ENCODE data around the gene TMC3.

The TMC3 gene

GRCh38 chr15:81302701-81303109 is 71.3 kb downstream of the TMC3 start:
- H3K9me3 ChIP-seq (ENCODE audit: severe bottlenecking), result no peaks in the 10 kb centered on the region
- no peaks in the 10 kb centered on the region for H3K27me3 ChIP-seq (ENCODE audit: insufficient read depth, low read depth, severe bottlenecking)
- no peaks in the 10 kb centered on the region for H3K36me3 ChIP-seq
- H3K4me3 ChIP-seq (ENCODE audit: low read depth, low read length), result no peak overlapping the region
- no peak overlapping the region for H3K27ac ChIP-seq
- no peak for DNase-seq
- TF ChIP-seq CTCF (IDR thresholded peaks at IDR 0.05; ENCODE audit: low read depth, low read length), result no peak

- no peak overlapping the region for H3K27ac ChIP-seq
- no peaks in the 10 kb centered on the region for H3K9me3 ChIP-seq (ENCODE audit: severe bottlenecking)
- no peak overlapping the region for H3K4me3 ChIP-seq (ENCODE audit: low read depth, low read length)
- H3K36me3 ChIP-seq, result no peaks in the 10 kb centered on the region
- DNase-seq, result no peak
- TF ChIP-seq CTCF (IDR thresholded peaks at IDR 0.05; ENCODE audit: low read depth, low read length), result no peak
- no peaks in the 10 kb centered on the region for H3K27me3 ChIP-seq (ENCODE audit: insufficient read depth, low read depth, severe bottlenecking)
Observed at GRCh38 chr15:81301815-81302399, 72.1 kb downstream of the TMC3 start.

GRCh38 chr15:81301385-81301784 is 72.6 kb downstream of the TMC3 start:
- DNase-seq, result no peak
- H3K36me3 ChIP-seq, result no peaks in the 10 kb centered on the region
- no peak for TF ChIP-seq CTCF (IDR thresholded peaks at IDR 0.05; ENCODE audit: low read depth, low read length)
- H3K9me3 ChIP-seq (ENCODE audit: severe bottlenecking), result no peaks in the 10 kb centered on the region
- H3K27me3 ChIP-seq (ENCODE audit: insufficient read depth, low read depth, severe bottlenecking), result no peaks in the 10 kb centered on the region
- H3K27ac ChIP-seq, result no peak overlapping the region
- H3K4me3 ChIP-seq (ENCODE audit: low read depth, low read length), result no peak overlapping the region

GRCh38 chr15:81299630-81300273 is 74.3 kb downstream of the TMC3 start:
- Histone ChIP-seq H3K36me3 (no peaks in the 10 kb centered on the region), H3K9me3 (ENCODE audit: severe bottlenecking) (no peaks in the 10 kb centered on the region), H3K27me3 (ENCODE audit: insufficient read depth, low read depth, severe bottlenecking) (no peaks in the 10 kb centered on the region), H3K27ac (no peak overlapping the region), H3K4me3 (ENCODE audit: low read depth, low read length) (no peak overlapping the region)
- no peak for TF ChIP-seq CTCF (IDR thresholded peaks at IDR 0.05; ENCODE audit: low read depth, low read length)
- DNase-seq, result no peak

- DNase-seq, result no peak
- Histone ChIP-seq H3K9me3 (ENCODE audit: severe bottlenecking) (no peaks in the 10 kb centered on the region), H3K4me3 (ENCODE audit: low read depth, low read length) (no peak overlapping the region), H3K27me3 (ENCODE audit: insufficient read depth, low read depth, severe bottlenecking) (no peaks in the 10 kb centered on the region), H3K36me3 (no peaks in the 10 kb centered on the region), H3K27ac (no peak overlapping the region)
- TF ChIP-seq CTCF (IDR thresholded peaks at IDR 0.05; ENCODE audit: low read depth, low read length), result no peak
Observed at GRCh38 chr15:81299156-81299555, 74.9 kb downstream of the TMC3 start.

- no peak for TF ChIP-seq CTCF (IDR thresholded peaks at IDR 0.05; ENCODE audit: low read depth, low read length)
Observed at GRCh38 chr15:81298611-81299010, 75.4 kb downstream of the TMC3 start.

More at GRCh38 chr15:81298611-81299010, 75.4 kb downstream of the TMC3 start:
- Histone ChIP-seq H3K36me3 (no peaks in the 10 kb centered on the region), H3K4me3 (ENCODE audit: low read depth, low read length) (no peak overlapping the region), H3K27ac (no peak overlapping the region), H3K27me3 (ENCODE audit: insufficient read depth, low read depth, severe bottlenecking) (no peaks in the 10 kb centered on the region), H3K9me3 (ENCODE audit: severe bottlenecking) (no peaks in the 10 kb centered on the region)
- DNase-seq, result no peak

Measured in WERI-Rb-1 (cell line).